A673 (cell line): Measurements from ENCODE around the gene MED27. TPM values are rescaled to one million over a fixed set of nuclear protein-coding genes. Genes with fewer than 3 reads are reported as not detected.

Source experiments
- BruUV-seq: library from RNA; stranded (reverse); fragments of 400-500 nt; replicated peaks from 2 replicates; lab custom pipeline; 2021; lab: Mats Ljungman, UMichigan
- CTCF ChIA-PET: fragments of 300-600 bp; sonication (Branson Sonifier 250); formaldehyde crosslinking; loops from one replicate; lab custom pipeline; 2022; ENCODE audit warnings: antibody characterized with exemption; lab: Charles Lee
- POLR2A ChIA-PET: fragments of 300-600 bp; sonication (Branson Sonifier 250); formaldehyde crosslinking; loops from one replicate; lab custom pipeline; 2022; ENCODE audit warnings: antibody characterized with exemption; ENCODE audit not compliant: low non-redundant PET; lab: Charles Lee
- DNase-seq: peaks from one replicate; pipeline ENCODE4 v3.0.0-alpha.2; 2015; ENCODE audit warnings: low spot score
- H3K27ac ChIP-seq: fragments of 200-600 bp; sonication (generic); 2 replicates; pipeline ENCODE4 v1.5.1; 2016; ENCODE audit warnings: mixed run types, low read depth, mild to moderate bottlenecking, mixed read lengths, antibody characterized with exemption, low read length; ENCODE audit not compliant: poor library complexity, severe bottlenecking
- H3K27me3 ChIP-seq: fragments of 200-600 bp; sonication (generic); replicated peaks from 2 replicates; pipeline ENCODE4 v1.6.1; 2017; ENCODE audit warnings: mixed run types, low read depth, mild to moderate bottlenecking, mixed read lengths, antibody characterized with exemption, low read length; ENCODE audit not compliant: insufficient read depth, poor library complexity
- H3K36me3 ChIP-seq: fragments of 200-600 bp; sonication (generic); 2 replicates; pipeline ENCODE4 v1.6.1; 2016; ENCODE audit warnings: mixed run types, mild to moderate bottlenecking, mixed read lengths, antibody characterized with exemption, low read length; ENCODE audit not compliant: insufficient read depth, poor library complexity, severe bottlenecking
- H3K4me1 ChIP-seq: fragments of 200-600 bp; sonication (generic); 2 replicates; pipeline ENCODE4 v1.6.1; 2017; ENCODE audit warnings: mixed run types, mild to moderate bottlenecking, mixed read lengths, antibody characterized with exemption, low read length; ENCODE audit not compliant: insufficient read depth, poor library complexity, severe bottlenecking
- H3K4me3 ChIP-seq: fragments of 200-600 bp; sonication (generic); 2 replicates; pipeline ENCODE4 v1.5.1; 2016; ENCODE audit warnings: low read depth, mixed run types, mild to moderate bottlenecking, mixed read lengths, low read length; ENCODE audit not compliant: poor library complexity, severe bottlenecking
- H3K9me3 ChIP-seq: fragments of 200-600 bp; sonication (generic); 2 replicates; pipeline ENCODE4 v1.6.1; 2016; ENCODE audit warnings: mixed run types, low read depth, mild to moderate bottlenecking, mixed read lengths, antibody characterized with exemption, low read length; ENCODE audit not compliant: poor library complexity, severe bottlenecking
- CTCF ChIP-seq: fragments of 300-800, 200-600 bp; sonication (generic); conservative IDR thresholded peaks from 2 replicates; pipeline ENCODE4 v1.5.1; 2017; ENCODE audit warnings: low read depth, mild to moderate bottlenecking, antibody characterized with exemption, low read length, moderate library complexity, mixed read lengths
- EZH2 ChIP-seq: fragments of 200-600 bp; sonication (generic); IDR thresholded peaks from 2 replicates; pipeline ENCODE4 v1.6.1; 2017; ENCODE audit warnings: borderline replicate concordance, low read depth, mild to moderate bottlenecking, mixed read lengths, antibody characterized with exemption, low read length; ENCODE audit not compliant: poor library complexity, severe bottlenecking
- intact Hi-C: fragments of 100-400 bp; cut with micrococcal nuclease; formaldehyde crosslinking; loops from one replicate; pipeline ENCODE4 v1.10.0; 2022; ENCODE audit not compliant: unreplicated experiment
- total RNA-seq: library from RNA; stranded (reverse); gene quantifications from 2 replicates; pipeline ENCODE4 v1.2.3, GENCODE V29; 2021

The MED27 gene
- total RNA-seq, 1 experiment from 2014 or later: 45.4 TPM

- CTCF ChIA-PET: no interaction called here
- POLR2A ChIA-PET: no interaction called here
- peak; percentile 39 for DNase-seq
Observed at GRCh38 chr9:131982671-131983239, 96.9 kb downstream of the MED27 start.

GRCh38 chr9:131982102-131982501, 97.6 kb downstream of the MED27 start:
- BruUV-seq: no TSS peak
- ChIA-PET CTCF (no interaction called here), POLR2A (no interaction called here)
- intact Hi-C loops: no loop called here
- H3K27ac ChIP-seq: no peak overlapping the region
- no peak for DNase-seq
- H3K36me3 ChIP-seq: no peaks in the 10 kb centered on the region
- no peak overlapping the region for H3K4me3 ChIP-seq
- no peaks in the 10 kb centered on the region for H3K9me3 ChIP-seq
- no peaks in the 10 kb centered on the region for H3K4me1 ChIP-seq
- no peaks in the 10 kb centered on the region for H3K27me3 ChIP-seq
- TF ChIP-seq CTCF: no peak
- TF ChIP-seq EZH2: no peak

More at GRCh38 chr9:131982671-131983239, 96.9 kb downstream of the MED27 start:
- Histone ChIP-seq H3K36me3 (no peaks in the 10 kb centered on the region), H3K4me3 (no peak overlapping the region), H3K27me3 (no peaks in the 10 kb centered on the region), H3K27ac (no peak overlapping the region), H3K9me3 (no peaks in the 10 kb centered on the region), H3K4me1 (no peaks in the 10 kb centered on the region)
- BruUV-seq: no TSS peak
- no peak for TF ChIP-seq CTCF
- no peak for TF ChIP-seq EZH2
- intact Hi-C loops: no loop called here

- DNase-seq: no peak
- Histone ChIP-seq H3K27ac (no peak overlapping the region), H3K36me3 (no peaks in the 10 kb centered on the region), H3K4me3 (no peak overlapping the region), H3K4me1 (no peaks in the 10 kb centered on the region), H3K27me3 (no peaks in the 10 kb centered on the region), H3K9me3 (no peaks in the 10 kb centered on the region)
- no peak for TF ChIP-seq CTCF
- TF ChIP-seq EZH2: no peak
- intact Hi-C loops: no loop called here
- BruUV-seq: no TSS peak
- POLR2A ChIA-PET: no interaction called here
- CTCF ChIA-PET: no interaction called here
Observed at GRCh38 chr9:131981116-131981776, 98.4 kb downstream of the MED27 start.
